Stimulated activated naive CD4-positive, alpha-beta T cell (primary cell): ENCODE measurements around the gene XXYLT1.

Experiments
- DNase-seq, 6 experiments: peaks; one replicate each; lab custom pipeline; 2025; lab: John Stamatoyannopoulos, UW

Gene XXYLT1

DNA sequence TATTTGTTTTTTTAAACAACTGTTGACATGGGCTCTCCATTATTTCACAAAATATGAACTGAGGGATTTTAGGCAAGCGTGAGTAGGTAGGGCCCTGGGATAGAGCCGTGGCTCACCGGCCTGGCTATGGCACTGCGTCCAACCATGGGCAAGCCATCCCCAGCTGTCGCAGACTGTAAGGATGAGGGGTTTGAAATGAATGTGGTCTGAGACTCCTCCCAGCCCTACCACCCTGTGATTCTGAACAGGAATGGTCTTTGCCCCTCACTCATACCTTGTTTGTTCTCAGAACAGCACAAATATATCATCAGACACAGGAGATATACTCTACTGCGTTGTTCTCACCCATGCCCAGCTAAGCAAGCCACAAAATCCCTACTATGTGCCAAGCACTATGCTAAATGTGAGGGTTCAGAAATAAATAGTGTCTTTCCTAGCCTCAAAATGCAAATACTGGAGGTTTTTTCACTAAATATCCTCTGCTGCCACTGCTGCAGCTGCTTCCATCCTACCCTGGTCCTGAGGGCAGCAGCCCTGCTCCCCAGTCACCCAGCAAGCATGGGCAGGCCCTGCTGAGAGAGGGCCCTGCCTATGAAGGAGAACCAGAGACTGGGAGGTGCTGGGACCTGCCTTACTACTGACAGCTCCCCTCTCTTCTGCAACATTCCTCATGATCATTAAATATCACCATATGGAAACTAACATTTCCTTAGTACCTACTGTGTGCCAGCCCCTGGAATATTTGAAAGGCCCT, 102.8 kb downstream of the XXYLT1 start:
- DNase-seq, result no peak

DNA sequence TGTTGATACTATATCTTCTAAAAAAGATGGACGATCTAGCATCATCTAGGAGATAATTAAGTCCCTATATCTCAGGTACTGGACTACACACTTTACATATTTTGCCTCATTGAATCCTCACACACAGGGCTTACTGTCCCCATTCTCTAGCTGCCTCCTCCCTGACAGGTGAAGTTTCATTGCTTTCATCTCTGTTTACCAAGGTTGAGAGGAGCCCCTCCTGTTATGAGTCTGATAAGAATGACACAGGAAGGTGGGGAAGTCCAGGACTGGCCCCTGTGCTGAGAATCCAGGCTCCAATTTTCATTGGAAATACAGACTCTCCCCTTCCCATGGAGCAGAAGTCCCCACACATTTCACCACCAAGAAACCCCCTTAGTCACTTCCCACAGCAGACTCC, 105.2 kb downstream of the XXYLT1 start:
- no peak for DNase-seq

DNA sequence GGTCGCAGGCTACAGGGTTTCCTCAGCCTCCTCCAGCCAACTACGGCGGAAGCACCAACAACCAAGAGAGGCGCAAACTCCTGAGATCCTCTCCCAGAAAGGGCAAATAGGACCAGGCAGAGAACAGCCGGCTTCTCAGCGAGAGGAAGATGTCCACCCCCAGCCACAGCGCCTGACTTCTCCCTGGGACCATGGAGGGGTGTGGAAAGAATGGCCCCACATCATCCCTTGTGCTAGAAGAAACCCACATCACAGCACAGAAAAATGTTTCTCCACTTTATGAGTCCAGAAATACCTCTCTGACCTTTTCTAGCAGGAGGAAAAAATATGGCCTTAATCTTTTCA, 105.7 kb downstream of the XXYLT1 start:
- no peak for DNase-seq

DNA sequence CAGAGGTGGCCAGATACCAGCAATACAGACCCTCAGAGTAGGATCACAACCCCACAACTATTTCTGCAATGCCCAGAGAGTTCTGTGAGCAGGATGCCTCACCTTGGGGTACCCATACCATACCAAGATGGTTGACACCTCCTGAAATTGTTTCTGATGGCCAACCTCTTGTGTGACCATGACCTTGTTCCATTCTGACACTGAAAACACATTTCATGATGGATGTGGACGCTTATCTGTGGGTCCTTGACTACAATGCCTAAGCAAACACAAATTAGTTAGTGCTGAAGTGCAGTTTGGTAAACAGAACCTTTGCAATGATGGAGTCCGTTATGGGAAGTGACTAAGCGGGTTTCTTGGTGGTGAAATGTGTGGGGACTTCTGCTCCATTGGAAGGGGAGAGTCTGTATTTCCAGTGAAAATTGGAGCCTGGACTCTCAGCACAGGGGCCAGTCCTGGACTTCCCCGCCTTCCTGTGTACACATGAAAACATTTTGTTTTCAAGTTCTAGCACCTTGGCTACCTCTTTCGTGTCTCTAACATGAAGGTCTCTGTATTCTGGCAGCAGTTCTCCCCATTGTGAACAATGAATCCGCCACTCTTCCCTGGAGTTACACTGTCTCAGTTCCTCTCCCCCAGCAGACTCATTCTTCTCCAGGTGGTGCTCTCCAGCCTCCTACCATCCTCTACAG, 106.2 kb downstream of the XXYLT1 start:
- DNase-seq, result no peak

DNA sequence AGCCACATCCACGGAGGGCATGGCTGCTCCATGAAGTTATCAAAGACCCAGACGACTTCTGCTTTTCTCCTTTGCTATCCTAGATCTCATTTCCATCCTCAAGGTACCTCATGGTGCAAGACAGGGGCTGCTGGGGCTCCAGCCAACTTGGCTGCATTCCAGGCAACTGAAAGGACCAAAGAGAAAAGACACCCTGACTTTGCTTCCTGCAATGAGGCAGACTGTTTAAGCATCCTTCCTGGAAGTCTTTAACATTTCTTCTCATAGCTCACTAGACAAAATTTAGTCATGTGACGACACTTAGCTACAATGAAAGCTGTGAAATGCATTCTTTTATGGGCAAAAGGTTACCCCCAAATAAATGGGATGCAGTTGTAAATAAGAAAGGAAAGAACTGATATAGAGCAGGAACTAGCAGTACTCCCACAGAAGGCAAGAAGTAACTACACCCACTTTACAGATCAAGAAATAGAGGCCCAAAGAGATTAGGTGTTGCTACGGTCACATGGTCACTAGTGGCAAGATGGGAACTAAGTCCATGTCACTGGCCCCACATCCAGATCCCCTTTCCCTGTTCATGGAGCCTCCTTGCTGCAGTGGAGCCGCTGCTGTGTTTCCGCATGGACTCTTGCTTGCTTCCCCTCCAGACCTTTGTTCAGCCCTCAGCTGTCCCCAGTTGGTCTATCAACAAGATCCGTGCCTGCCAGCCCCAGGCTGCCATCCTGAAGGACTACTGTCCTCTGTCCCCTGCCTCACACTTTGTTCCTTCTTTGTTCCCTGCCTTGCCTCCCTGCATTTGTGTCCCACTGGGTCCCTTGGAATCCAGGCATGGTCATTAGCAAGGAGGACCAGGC, 107.0 kb downstream of the XXYLT1 start:
- DNase-seq, result peak in 1 of 6 experiments; percentile 1

DNA sequence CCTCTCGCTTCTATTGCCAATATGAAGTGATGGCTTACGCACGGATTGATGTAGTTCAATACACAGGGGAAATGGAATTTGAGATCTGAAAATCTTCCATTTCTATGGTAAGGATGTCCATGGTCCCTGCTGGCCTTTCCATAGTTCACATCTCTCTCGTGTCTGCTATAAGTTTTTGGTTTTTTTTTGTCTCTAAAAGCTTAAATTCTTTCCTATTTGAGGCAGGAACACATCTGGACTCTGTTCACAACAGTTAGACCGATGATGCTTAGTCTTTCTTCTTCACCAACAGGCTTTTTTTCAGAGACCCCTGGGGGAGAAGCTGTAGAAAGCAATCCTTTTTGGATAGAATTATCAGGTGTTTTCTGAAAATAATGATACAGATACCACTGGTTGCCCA, 108.1 kb downstream of the XXYLT1 start:
- DNase-seq, result no peak

DNA sequence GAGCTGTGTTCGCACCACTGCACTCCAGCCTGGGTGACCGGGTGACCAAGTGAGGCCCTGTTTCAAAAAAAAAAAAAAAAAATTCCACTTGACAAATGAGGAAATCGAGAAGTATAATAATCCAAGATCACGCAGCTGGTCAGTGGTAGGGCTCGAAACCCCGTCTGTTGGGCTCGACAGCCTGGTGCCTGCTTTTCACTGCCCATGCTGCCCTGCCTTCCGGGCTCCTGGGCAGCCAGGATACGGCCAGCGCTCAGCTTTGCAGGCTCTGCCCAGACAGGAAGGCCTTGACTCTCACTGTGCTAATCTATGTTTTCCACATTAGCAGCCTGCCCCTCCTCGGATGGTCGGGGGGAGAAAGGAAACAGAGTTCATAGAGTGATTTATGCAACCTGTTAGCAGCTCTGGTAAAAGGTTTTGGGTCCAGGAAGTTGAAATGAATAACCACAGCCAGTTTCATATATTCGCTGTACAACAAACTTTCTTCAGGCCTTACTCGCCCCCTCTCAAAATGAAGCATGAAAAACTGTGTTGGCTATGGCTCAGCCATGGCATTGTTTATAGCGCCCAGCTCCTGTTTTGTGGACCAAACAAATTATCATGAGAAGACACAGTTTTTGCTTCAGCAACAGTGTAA, 108.8 kb downstream of the XXYLT1 start:
- DNase-seq, result peak in 1 of 6 experiments; percentile 13

DNA sequence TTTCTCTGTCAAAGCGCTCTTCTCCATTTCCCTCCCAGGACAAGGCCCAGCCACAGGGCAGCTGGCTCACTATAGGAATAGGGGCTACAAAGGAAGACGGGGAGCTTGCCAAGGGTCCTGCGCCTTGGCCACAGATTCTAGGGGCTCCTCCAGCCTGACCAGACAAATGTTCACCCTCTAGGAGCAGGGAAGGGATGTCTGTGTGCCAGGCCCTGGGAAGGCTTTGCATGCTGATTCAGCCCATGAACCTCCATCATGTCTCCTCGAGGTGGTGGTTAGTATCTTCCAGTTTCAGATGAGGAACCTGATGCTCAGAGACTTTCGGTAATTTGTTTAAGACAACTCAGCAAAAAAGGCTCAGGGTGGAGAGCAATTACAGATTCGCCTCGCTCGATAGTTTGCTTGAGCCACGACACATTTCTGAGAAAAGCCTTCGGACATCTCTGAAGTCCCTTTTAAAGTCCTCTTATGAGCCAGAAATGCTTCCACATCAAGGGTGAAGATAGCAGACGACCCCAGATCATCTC, 110.0 kb downstream of the XXYLT1 start:
- no peak for DNase-seq

DNA sequence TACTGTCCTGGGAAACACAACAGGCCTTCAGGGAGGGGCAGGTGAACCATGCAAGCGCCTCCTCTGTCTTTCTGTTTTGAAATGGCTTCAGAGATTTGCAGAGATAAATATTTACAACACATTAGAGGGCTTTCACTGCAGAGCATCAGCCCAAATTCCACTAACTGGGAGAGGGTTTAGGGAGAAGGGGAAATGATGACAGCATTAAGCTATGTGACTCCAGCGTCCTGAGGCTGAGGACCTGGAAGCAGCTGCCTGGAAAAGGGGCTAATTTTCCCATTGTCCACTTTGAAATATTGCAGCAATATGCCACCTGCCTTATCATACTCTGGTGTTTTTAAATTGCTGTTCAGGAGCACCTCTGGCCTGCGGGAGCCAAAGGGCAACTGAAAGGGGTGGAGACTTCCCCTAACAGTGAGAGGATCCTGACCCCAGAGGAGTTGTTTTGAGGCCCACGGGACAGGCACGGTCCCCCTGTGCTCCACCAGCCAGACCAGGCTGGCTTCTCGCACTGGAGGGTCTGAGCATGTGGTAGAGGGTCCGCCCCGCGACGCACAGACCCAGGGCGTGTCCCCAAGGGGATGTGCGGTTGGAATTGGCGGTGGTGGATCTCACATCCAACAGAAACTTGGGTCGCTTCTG, 110.6 kb downstream of the XXYLT1 start:
- DNase-seq, result no peak

DNA sequence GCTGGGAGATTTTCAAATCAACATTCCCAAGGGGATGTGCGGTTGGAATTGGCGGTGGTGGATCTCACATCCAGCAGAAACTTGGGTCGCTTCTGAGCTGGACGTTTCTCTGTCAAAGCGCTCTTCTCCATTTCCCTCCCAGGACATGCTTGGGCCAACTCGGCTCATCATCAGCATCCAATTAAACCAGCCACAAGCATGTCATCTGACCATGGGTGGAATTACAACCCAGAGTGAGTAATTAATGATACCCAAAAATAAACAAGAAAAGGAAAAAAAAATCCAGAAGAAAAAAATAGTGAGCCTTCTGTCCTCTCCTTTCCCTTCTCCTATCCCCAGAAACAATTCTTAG, 111.2 kb downstream of the XXYLT1 start:
- DNase-seq, result no peak

DNA sequence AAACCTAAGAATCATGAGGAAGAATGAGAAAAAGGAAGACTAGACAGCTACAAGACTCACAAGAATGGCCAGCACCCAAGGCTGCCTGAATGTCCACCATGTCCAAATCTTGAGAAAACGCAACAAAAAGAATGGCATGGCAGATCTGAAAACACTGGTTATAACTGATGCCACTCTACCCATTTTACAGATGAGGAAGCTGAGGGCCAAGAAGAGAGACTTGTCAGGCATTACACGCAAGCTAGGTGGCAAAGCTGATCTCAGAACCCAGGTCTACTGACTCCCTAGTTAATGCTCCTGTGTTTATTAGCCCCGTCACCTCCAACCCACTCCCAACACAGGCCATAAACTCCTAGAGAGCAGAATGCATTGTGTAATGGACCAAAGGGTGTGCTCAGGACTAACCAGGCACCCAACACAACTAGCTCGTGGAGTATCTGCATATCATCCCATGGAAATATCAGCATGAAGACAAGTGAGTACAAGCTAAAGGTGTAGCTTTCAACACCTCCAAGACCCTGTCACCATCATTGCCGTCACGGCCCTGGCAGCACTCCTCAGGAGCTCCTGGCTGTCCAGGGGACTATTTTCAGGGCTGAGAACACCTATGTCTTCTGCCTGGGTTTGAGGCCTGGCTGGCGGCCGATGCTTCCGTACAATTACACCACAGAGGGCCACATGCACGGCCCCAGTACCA, 111.7 kb downstream of the XXYLT1 start:
- no peak for DNase-seq

DNA sequence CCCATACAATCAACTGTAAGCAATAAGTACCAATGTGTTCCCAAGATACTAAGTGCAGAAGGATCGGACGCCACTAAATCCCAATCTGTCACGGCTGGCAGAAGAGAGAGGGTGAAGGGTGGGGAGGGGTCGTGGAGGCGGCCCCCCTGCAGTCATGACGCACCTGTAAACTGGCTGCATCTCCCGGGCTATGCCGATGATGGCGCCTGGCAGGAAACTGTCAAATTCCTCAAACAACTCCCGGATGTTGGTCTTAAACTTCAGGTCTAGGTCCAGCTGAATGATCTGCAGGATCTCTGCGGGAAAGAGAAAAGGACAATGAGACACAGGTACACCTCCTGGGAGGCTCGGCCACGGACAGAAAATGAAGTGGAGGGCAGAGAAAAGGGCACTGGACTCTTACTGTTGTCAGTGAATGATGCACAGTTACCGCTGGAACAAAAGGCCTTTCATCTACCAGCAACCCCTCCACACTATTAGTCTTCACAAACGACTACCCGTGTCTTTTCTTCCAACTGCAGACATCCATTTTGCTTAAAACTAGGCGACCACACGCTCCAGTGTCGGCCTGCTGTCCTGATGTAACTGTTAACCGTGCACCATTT, 114.6 kb downstream of the XXYLT1 start:
- no peak for DNase-seq

DNA sequence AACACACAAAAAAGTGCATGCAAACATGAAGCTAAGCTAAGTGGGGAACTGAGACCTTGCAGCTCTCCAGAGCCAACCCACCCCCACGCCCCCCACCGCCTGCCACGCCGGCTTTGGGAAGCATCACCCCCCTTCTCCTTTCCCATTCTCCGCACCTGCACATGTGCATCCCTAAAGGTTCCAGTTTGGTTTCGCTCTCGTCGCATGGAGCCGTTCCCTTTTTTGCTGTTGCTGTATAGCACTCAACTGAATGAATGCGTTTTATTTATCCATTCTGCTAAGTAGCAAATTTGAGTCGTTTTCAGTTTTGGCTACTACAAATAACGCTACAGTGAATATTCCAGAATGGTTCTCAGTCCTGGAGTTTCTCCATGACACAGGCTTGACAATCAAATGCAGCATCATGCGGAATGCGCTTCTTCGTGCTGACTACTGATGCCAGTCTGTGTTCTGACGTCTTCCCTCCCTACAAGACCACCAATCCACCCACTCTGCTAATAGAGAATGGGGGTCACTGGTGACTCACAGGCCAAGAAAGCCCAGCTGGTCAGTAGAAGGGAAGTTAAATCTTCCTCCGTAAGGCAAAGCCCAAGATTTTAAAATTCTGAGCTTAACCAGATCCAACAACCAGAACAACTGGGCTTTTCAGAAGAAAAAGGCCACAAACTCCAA, 115.3 kb downstream of the XXYLT1 start:
- no peak for DNase-seq

DNA sequence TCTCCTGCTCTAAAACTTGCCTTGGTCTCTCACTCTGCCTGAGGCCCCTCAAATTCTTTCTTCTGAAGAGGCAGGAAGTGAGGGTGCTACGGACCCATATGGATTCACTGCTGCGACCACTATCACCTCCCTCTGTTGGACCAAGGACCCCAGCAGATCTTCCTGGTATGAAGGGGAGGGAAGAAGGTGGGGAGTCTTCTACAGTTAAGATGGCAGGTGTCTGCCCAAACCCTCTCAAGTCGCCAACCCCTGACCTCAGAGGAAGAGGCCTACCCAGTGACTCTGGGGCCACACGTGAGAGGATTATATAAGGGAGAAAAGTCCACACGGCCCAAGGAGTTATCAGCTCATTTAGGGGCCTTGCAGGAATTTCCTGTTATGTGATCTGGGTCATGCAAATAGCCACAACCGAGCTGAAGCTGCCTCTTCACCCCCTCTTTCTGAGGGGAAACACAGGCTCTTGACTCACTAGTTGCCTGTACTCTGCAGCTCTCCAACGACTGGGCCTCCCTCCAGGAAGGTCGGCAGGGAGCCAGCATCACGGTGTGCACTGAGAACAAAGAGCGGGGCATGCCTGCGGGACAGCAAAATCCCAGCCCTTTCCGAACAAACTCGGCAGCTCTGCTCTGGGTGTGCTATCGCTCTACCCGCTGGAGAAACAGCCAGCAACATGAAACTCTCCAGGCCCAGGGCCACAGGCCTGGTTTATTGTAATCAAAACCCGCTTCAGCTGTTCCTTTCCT, 116.0 kb downstream of the XXYLT1 start:
- no peak for DNase-seq

DNA sequence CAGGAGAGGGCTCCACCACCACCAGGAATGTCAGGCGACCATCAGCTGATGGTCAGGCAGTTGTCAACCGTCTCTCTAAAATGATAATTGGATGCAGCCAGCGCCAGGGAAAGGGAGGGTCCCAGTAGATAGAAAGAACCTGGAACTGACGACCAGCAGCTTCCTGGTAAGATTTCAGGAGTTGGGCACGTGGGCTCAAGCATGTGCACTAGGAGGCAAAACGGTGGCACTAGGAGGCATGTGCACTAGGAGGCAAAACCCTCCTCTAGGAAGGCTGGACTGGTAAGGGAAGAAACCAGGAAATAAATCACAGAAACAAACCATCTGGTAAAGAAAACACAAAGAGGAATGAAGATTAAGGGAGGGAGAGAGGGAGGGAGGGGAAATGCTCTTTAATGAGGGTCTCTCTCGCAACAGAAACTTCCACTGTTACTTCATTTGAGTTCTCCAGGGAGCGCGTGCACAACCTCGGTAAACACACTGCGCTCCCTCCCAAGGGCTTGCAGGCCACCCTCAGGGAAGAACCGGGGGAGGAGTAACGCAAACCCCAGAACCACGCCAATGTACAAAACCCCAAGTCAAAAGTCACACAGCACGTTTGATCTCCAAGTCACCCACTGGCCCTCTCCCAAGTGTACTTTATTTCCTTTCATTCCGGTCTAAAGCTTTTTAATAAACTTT, 116.7 kb downstream of the XXYLT1 start:
- DNase-seq, result no peak

DNA sequence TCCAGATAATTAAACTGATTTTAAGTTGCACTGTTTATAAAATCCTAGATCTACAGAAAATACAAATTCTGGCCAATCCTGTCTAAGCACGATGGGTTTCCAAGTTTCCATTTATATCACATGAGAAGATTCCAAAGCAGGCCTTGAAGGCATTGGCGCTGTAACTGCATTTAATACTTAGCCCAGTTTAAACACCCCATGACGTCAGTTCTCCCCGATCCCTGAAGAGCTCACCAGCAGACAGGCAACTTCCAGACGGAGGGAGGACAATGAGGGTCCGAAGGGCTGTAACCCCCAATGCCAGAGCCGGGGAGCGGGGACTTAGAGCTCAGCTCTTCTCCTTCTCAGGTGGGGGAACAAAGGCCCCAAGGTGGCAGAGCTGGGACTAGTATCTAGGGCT, 117.3 kb downstream of the XXYLT1 start:
- no peak for DNase-seq

DNA sequence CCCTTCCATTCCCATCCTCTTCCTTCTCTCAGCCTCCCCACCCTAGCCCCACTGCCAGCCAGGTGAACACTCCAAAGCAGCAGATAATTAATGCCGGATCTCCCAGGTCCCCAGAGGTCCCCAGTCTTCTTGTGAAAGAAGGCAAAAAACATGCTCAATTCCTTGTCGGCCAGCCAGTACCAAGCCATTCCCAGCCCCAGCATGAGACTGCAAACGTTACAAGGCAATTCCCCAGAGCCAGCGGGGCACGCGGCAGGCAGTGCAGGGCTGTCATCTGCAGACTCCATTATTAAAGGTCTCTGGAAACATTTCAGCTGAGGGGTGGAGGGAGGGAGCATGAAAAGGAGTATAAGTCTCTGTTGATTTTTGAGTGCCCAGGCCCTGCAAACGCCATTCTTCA, 117.8 kb downstream of the XXYLT1 start:
- no peak for DNase-seq

DNA sequence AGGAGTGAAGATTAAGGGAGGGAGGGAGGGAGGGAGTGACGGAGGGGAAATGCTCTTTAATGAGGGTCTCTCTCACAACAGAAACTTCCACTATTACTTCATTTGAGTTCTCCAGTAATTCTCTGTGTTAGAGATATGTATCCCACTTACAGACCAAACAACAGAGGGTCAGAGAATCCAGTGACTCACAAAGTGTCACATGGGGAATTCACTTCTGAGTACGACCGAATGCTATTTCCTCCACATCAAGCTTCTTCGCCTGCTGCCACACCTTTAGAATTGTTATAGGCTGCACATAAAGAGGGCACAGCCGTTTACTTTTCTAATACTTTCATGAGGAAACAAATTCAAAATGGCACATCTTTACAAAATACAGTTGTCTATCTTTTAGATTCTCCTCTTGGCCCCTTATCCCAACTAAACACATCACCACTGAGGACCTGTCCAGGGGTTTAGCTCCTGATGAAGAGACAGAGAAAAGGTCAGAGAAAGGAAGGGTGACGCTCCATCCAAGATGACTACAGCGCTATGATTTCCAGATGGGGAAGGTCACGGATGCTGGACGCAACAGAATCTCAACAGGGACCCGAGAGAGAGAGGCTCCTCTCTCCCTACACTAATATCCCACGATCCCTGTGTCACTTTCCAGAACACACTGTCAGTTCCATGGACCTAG, 119.0 kb downstream of the XXYLT1 start:
- no peak for DNase-seq
